AML-193 (cell line): ENCODE measurements around the gene TRIO.

Source experiments
- DNase-seq, 2 experiments: peaks; one replicate each; lab custom pipeline; 2025; lab: John Stamatoyannopoulos, UW

Gene TRIO

GRCh38 chr5:14487897-14488570 lies 344.9 kb downstream of the TRIO start:
- DNase-seq, result no peak

GRCh38 chr5:14488709-14489108 lies 345.6 kb downstream of the TRIO start:
- no peak for DNase-seq

GRCh38 chr5:14489643-14490042 lies 346.5 kb downstream of the TRIO start:
- DNase-seq, result no peak

GRCh38 chr5:14490309-14490711 lies 347.2 kb downstream of the TRIO start:
- DNase-seq, result no peak

- DNase-seq, result no peak
Observed at GRCh38 chr5:14491015-14491915, 348.1 kb downstream of the TRIO start.

- DNase-seq, result no peak
Observed at GRCh38 chr5:14492331-14492964, 349.3 kb downstream of the TRIO start.

- no peak for DNase-seq
Observed at GRCh38 chr5:14495301-14495700, 352.2 kb downstream of the TRIO start.

GRCh38 chr5:14497311-14497710 lies 354.2 kb downstream of the TRIO start:
- no peak for DNase-seq

GRCh38 chr5:14501353-14502293 lies 358.5 kb downstream of the TRIO start:
- DNase-seq, result no peak

- DNase-seq, result no peak
Observed at GRCh38 chr5:14502294-14502690, 359.1 kb downstream of the TRIO start.

- DNase-seq, result no peak
Observed at GRCh38 chr5:14503017-14503680, 360.0 kb downstream of the TRIO start.

- DNase-seq, result no peak
Observed at GRCh38 chr5:14503681-14504331, 360.7 kb downstream of the TRIO start.

- no peak for DNase-seq
Observed at GRCh38 chr5:14504332-14504727, 361.2 kb downstream of the TRIO start.

- no peak for DNase-seq
Observed at GRCh38 chr5:14504816-14505215, 361.7 kb downstream of the TRIO start.

GRCh38 chr5:14505310-14506139 lies 362.4 kb downstream of the TRIO start:
- DNase-seq, result no peak

GRCh38 chr5:14506140-14506538 lies 363.0 kb downstream of the TRIO start:
- no peak for DNase-seq

- no peak for DNase-seq
Observed at GRCh38 chr5:14506661-14507060, 363.5 kb downstream of the TRIO start.

GRCh38 chr5:14507156-14507941 lies 364.2 kb downstream of the TRIO start:
- no peak for DNase-seq

- DNase-seq, result no peak
Observed at GRCh38 chr5:14508046-14508445, 364.9 kb downstream of the TRIO start.
